Neural crest cell (in vitro differentiated cells): ENCODE data around the gene ARMC9. TPM values are rescaled to one million over a fixed set of nuclear protein-coding genes. Genes with fewer than 3 reads are reported as not detected.

Source experiments
- DNase-seq: peaks from one replicate; pipeline ENCODE4 v3.0.0; 2021; ENCODE audit warnings: low read depth, mixed read lengths, low spot score
- H3K27ac Mint-ChIP-seq: one replicate; pipeline ENCODE4 v1.8.0; 2021; ENCODE audit warnings: mild to moderate bottlenecking, mixed read lengths; ENCODE audit not compliant: unreplicated experiment
- H3K27me3 Mint-ChIP-seq: 2 replicates; pipeline ENCODE4 v1.8.0; 2021; ENCODE audit warnings: low read depth, mild to moderate bottlenecking, mixed read lengths
- H3K36me3 Mint-ChIP-seq: 2 replicates; pipeline ENCODE4 v1.8.0; 2021; ENCODE audit warnings: low read depth, mild to moderate bottlenecking, mixed read lengths
- H3K4me1 Mint-ChIP-seq: 2 replicates; pipeline ENCODE4 v1.8.0; 2021; ENCODE audit warnings: mixed read lengths
- H3K4me3 Mint-ChIP-seq: one replicate; pipeline ENCODE4 v1.8.0; 2021; ENCODE audit warnings: mild to moderate bottlenecking, mixed read lengths
- H3K9me3 Mint-ChIP-seq: 2 replicates; pipeline ENCODE4 v1.8.0; 2021; ENCODE audit warnings: mixed read lengths
- CTCF ChIP-seq: fragments of 200-600 bp; sonication (generic); conservative IDR thresholded peaks from 2 replicates; pipeline ENCODE4 v1.5.0; 2021; ENCODE audit warnings: antibody characterized with exemption, mild to moderate bottlenecking
- total RNA-seq: library from RNA; stranded (reverse); gene quantifications from 2 replicates; pipeline ENCODE4 v1.2.1, GENCODE V29; 2021

The ARMC9 gene
- total RNA-seq, 1 donor from 2014 or later = 35.0 TPM

GRCh38 chr2:231341100-231341499 is 142.7 kb downstream of the ARMC9 start:
- no peaks in the 10 kb centered on the region for H3K9me3 Mint-ChIP-seq
- H3K27ac Mint-ChIP-seq = no peak overlapping the region
- TF ChIP-seq CTCF = no peak

GRCh38 chr2:231342061-231342711 is 143.8 kb downstream of the ARMC9 start:
- no peak for DNase-seq
- no peak overlapping the region for H3K4me3 Mint-ChIP-seq
- no peaks in the 10 kb centered on the region for H3K9me3 Mint-ChIP-seq
- peaks cover 11% of the 10 kb centered on the region for H3K4me1 Mint-ChIP-seq
- no peak overlapping the region for H3K27ac Mint-ChIP-seq
- H3K27me3 Mint-ChIP-seq = no peaks in the 10 kb centered on the region
- H3K36me3 Mint-ChIP-seq = peaks cover 6% of the 10 kb centered on the region
- TF ChIP-seq CTCF = no peak

More at GRCh38 chr2:231341100-231341499, 142.7 kb downstream of the ARMC9 start:
- peaks cover 6% of the 10 kb centered on the region for H3K36me3 Mint-ChIP-seq
- no peak overlapping the region for H3K4me3 Mint-ChIP-seq
- DNase-seq = no peak
- H3K4me1 Mint-ChIP-seq = peaks cover 11% of the 10 kb centered on the region
- H3K27me3 Mint-ChIP-seq = no peaks in the 10 kb centered on the region

GRCh38 chr2:231343006-231343710 is 144.7 kb downstream of the ARMC9 start:
- no peak for TF ChIP-seq CTCF

GRCh38 chr2:231343988-231344387 is 145.6 kb downstream of the ARMC9 start:
- H3K36me3 Mint-ChIP-seq = peaks cover 11% of the 10 kb centered on the region
- TF ChIP-seq CTCF = no peak
- no peak for DNase-seq
- no peaks in the 10 kb centered on the region for H3K9me3 Mint-ChIP-seq
- no peaks in the 10 kb centered on the region for H3K27me3 Mint-ChIP-seq
- no peak overlapping the region for H3K4me3 Mint-ChIP-seq
- peaks cover 29% of the 10 kb centered on the region for H3K4me1 Mint-ChIP-seq
- no peak overlapping the region for H3K27ac Mint-ChIP-seq

More at GRCh38 chr2:231343006-231343710, 144.7 kb downstream of the ARMC9 start:
- Mint-ChIP-seq H3K4me1 (peaks cover 21% of the 10 kb centered on the region), H3K9me3 (no peaks in the 10 kb centered on the region), H3K27me3 (no peaks in the 10 kb centered on the region), H3K4me3 (no peak overlapping the region), H3K27ac (no peak overlapping the region), H3K36me3 (peaks cover 11% of the 10 kb centered on the region)
- no peak for DNase-seq

GRCh38 chr2:231344851-231345250 is 146.4 kb downstream of the ARMC9 start:
- Mint-ChIP-seq H3K9me3 (no peaks in the 10 kb centered on the region), H3K4me1 (peaks cover 33% of the 10 kb centered on the region), H3K27me3 (no peaks in the 10 kb centered on the region), H3K4me3 (no peak overlapping the region), H3K36me3 (peaks cover 14% of the 10 kb centered on the region), H3K27ac (no peak overlapping the region)
- no peak for DNase-seq
- no peak for TF ChIP-seq CTCF
